ENCODE results near the gene NDST1. TPM values are rescaled to one million over a fixed set of nuclear protein-coding genes. Genes with fewer than 3 reads are reported as not detected.

Gene NDST1
- total and polyA plus RNA-seq, 10 of the 15 experiments (the other 5 are each of a cell fraction or from before 2014, with no cell fraction given), result 0.20 to 53.5 (median 12.9) TPM

DNA sequence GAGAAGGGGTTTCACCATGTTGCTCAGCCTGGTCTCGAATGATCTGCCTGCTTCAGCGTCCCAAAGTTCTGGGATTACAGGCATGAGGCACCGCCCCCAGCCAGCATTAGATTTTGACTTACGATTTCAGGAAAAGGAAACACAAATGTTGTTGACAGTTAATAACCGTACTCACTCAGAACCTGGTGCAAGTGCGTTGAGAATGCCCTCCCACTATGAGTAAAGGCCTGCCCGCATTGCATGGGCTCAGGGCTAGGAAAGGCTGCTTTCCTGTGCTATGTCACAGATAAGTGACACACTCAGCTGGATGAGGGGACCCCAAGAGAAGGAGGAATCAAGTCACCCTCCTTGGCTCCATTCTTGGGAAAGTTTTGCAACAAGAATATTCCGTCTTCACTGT, 42.4 kb downstream of the NDST1 start:
- FAIRE-seq (no peak), ATAC-seq (no peak), DNase-seq (ENCODE audit: low read depth, low spot score) (no peak)
- Histone ChIP-seq H4K20me1 (ENCODE audit: control insufficient read depth, insufficient read depth) (no peaks in the 10 kb centered on the region), H3K27me3 (replicated peaks in 1 of 2; ENCODE audit: control insufficient read depth in 2 of 2, insufficient read depth in 2 of 2, low read length in 1 of 2) (no peaks in the 10 kb centered on the region), H3K9ac (ENCODE audit: control insufficient read depth, insufficient read depth, low read length) (no peak overlapping the region), H3K36me3 (ENCODE audit: control insufficient read depth in 2 of 2, insufficient read depth in 2 of 2, low read length in 1 of 2) (peaks cover 16 to 20% of the 10 kb centered on the region in 2 experiments), H3K4me2 (ENCODE audit: control insufficient read depth, insufficient read depth) (no peak overlapping the region), H3K4me1 (ENCODE audit: control insufficient read depth, insufficient read depth, low read length) (no peaks in the 10 kb centered on the region), H3K27ac (ENCODE audit: control insufficient read depth, insufficient read depth) (no peak overlapping the region), H2AFZ (ENCODE audit: control insufficient read depth, low read depth, low read length) (no peak overlapping the region), H3K9me3 (replicated peaks; ENCODE audit: control insufficient read depth, insufficient read depth, low read length) (no peaks in the 10 kb centered on the region), H3K4me3 (no peak overlapping the region), H3K79me2 (ENCODE audit: control insufficient read depth, insufficient read depth, low read length) (no peaks in the 10 kb centered on the region)
- ChIA-PET SMC1A (ENCODE audit: uncharacterized antibody, unreplicated experiment) (interaction anchor here (0.9 kb wide), 1 partner anchor 275 kb away, joined by 3 read pairs; no protein-coding TSS in a partner anchor), CTCF (interaction anchor here (0.9 kb wide), 2 partner anchors 63 to 150 kb away, joined by 3 read pairs; partner anchors contain the start of gene RBM22), RAD21 (ENCODE audit: unreplicated experiment) (no interaction called here), POLR2A (no interaction called here)
- BruUV-seq (replicated peaks), result no TSS peak
- 85% methylated on average over 8 of the region's 8 CpGs for WGBS (ENCODE audit: insufficient coverage, insufficient replicate concordance, low lambda C conversion rate, missing lambda C conversion rate)
- intact Hi-C loops (cut with micrococcal nuclease; ENCODE audit: unreplicated experiment) (no loop called here), in situ Hi-C loops (cut with MboI) (no loop called here)
- TF ChIP-seq NRF1 (conservative IDR thresholded peaks at IDR 0.05; ENCODE audit: low read depth, low read length) (no peak), EP300 (IDR thresholded peaks at IDR 0.05; ENCODE audit: borderline replicate concordance in 1 of 2, control insufficient read depth in 1 of 2, low read depth in 2 of 2, low read length in 2 of 2) (no peak), FOXK2 (IDR thresholded peaks at IDR 0.05) (no peak), MXI1 (IDR thresholded peaks at IDR 0.05; ENCODE audit: low read depth, low read length) (no peak), TBL1XR1 (IDR thresholded peaks at IDR 0.05; ENCODE audit: low read depth, low read length) (no peak), BRCA1 (IDR thresholded peaks at IDR 0.05; ENCODE audit: low read depth, low read length) (no peak), MTA3 (IDR thresholded peaks at IDR 0.05; ENCODE audit: borderline replicate concordance, low read length) (no peak), RUNX3 (IDR thresholded peaks at IDR 0.05; ENCODE audit: low read length) (no peak), ZBED1 (IDR thresholded peaks at IDR 0.05; ENCODE audit: borderline replicate concordance) (no peak), MYC (IDR thresholded peaks at IDR 0.05; ENCODE audit: insufficient read depth, insufficient read length, insufficient replicate concordance, low read length, severe bottlenecking) (no peak)
- TF ChIP-seq, protein P1, sequence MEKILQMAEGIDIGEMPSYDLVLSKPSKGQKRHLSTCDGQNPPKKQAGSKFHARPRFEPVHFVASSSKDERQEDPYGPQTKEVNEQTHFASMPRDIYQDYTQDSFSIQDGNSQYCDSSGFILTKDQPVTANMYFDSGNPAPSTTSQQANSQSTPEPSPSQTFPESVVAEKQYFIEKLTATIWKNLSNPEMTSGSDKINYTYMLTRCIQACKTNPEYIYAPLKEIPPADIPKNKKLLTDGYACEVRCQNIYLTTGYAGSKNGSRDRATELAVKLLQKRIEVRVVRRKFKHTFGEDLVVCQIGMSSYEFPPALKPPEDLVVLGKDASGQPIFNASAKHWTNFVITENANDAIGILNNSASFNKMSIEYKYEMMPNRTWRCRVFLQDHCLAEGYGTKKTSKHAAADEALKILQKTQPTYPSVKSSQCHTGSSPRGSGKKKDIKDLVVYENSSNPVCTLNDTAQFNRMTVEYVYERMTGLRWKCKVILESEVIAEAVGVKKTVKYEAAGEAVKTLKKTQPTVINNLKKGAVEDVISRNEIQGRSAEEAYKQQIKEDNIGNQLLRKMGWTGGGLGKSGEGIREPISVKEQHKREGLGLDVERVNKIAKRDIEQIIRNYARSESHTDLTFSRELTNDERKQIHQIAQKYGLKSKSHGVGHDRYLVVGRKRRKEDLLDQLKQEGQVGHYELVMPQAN (conservative IDR thresholded peaks at IDR 0.05), result no peak
- TF ChIP-seq, protein P2, sequence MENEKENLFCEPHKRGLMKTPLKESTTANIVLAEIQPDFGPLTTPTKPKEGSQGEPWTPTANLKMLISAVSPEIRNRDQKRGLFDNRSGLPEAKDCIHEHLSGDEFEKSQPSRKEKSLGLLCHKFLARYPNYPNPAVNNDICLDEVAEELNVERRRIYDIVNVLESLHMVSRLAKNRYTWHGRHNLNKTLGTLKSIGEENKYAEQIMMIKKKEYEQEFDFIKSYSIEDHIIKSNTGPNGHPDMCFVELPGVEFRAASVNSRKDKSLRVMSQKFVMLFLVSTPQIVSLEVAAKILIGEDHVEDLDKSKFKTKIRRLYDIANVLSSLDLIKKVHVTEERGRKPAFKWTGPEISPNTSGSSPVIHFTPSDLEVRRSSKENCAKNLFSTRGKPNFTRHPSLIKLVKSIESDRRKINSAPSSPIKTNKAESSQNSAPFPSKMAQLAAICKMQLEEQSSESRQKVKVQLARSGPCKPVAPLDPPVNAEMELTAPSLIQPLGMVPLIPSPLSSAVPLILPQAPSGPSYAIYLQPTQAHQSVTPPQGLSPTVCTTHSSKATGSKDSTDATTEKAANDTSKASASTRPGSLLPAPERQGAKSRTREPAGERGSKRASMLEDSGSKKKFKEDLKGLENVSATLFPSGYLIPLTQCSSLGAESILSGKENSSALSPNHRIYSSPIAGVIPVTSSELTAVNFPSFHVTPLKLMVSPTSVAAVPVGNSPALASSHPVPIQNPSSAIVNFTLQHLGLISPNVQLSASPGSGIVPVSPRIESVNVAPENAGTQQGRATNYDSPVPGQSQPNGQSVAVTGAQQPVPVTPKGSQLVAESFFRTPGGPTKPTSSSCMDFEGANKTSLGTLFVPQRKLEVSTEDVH (IDR thresholded peaks at IDR 0.05; ENCODE audit: low read depth, partially characterized antibody), result no peak

Measured in GM12878 (cell line).